ENCODE measurements around the gene MCL1. TPM values are rescaled to one million over a fixed set of nuclear protein-coding genes. Genes with fewer than 3 reads are reported as not detected.

Gene MCL1
- total RNA-seq, 1 donor from 2014 or later: 154 TPM

GRCh38 chr1:150560011-150560438, 19.4 kb downstream of the MCL1 start:
- peak; percentile 74 for DNase-seq
- peak; percentile 89 for TF ChIP-seq CTCF (IDR thresholded peaks at IDR 0.05; ENCODE audit: partially characterized antibody, unreplicated experiment)
- Mint-ChIP-seq H3K27ac (ENCODE audit: unreplicated experiment) (no peak overlapping the region), H3K4me3 (ENCODE audit: unreplicated experiment) (peak overlapping the region; percentile 34), H3K36me3 (ENCODE audit: unreplicated experiment) (no peaks in the 10 kb centered on the region), H3K9me3 (ENCODE audit: unreplicated experiment) (peaks cover 11% of the 10 kb centered on the region), H3K4me1 (ENCODE audit: low read depth, unreplicated experiment) (peaks cover 27% of the 10 kb centered on the region), H3K27me3 (ENCODE audit: unreplicated experiment) (peaks cover 13% of the 10 kb centered on the region)

GRCh38 chr1:150559656-150560010, 19.8 kb downstream of the MCL1 start:
- peaks cover 10% of the 10 kb centered on the region for H3K27me3 Mint-ChIP-seq (ENCODE audit: unreplicated experiment)
- peaks cover 11% of the 10 kb centered on the region for H3K9me3 Mint-ChIP-seq (ENCODE audit: unreplicated experiment)
- no peaks in the 10 kb centered on the region for H3K36me3 Mint-ChIP-seq (ENCODE audit: unreplicated experiment)
- H3K27ac Mint-ChIP-seq (ENCODE audit: unreplicated experiment): no peak overlapping the region
- no peak for DNase-seq
- peaks cover 23% of the 10 kb centered on the region for H3K4me1 Mint-ChIP-seq (ENCODE audit: low read depth, unreplicated experiment)
- no peak overlapping the region for H3K4me3 Mint-ChIP-seq (ENCODE audit: unreplicated experiment)
- no peak for TF ChIP-seq CTCF (IDR thresholded peaks at IDR 0.05; ENCODE audit: partially characterized antibody, unreplicated experiment)

GRCh38 chr1:150558761-150559655, 20.4 kb downstream of the MCL1 start:
- Mint-ChIP-seq H3K4me3 (ENCODE audit: unreplicated experiment) (no peak overlapping the region), H3K36me3 (ENCODE audit: unreplicated experiment) (no peaks in the 10 kb centered on the region), H3K4me1 (ENCODE audit: low read depth, unreplicated experiment) (peaks cover 21% of the 10 kb centered on the region), H3K27me3 (ENCODE audit: unreplicated experiment) (peaks cover 10% of the 10 kb centered on the region), H3K9me3 (ENCODE audit: unreplicated experiment) (peaks cover 11% of the 10 kb centered on the region), H3K27ac (ENCODE audit: unreplicated experiment) (no peak overlapping the region)
- peak; percentile 20 for DNase-seq
- TF ChIP-seq CTCF (IDR thresholded peaks at IDR 0.05; ENCODE audit: partially characterized antibody, unreplicated experiment): no peak

- Mint-ChIP-seq H3K27ac (ENCODE audit: unreplicated experiment) (no peak overlapping the region), H3K36me3 (ENCODE audit: unreplicated experiment) (no peaks in the 10 kb centered on the region), H3K27me3 (ENCODE audit: unreplicated experiment) (peaks cover 8% of the 10 kb centered on the region), H3K9me3 (ENCODE audit: unreplicated experiment) (peaks cover 8% of the 10 kb centered on the region), H3K4me3 (ENCODE audit: unreplicated experiment) (no peak overlapping the region), H3K4me1 (ENCODE audit: low read depth, unreplicated experiment) (peaks cover 14% of the 10 kb centered on the region)
- DNase-seq: no peak
- TF ChIP-seq CTCF (IDR thresholded peaks at IDR 0.05; ENCODE audit: partially characterized antibody, unreplicated experiment): no peak
Observed at GRCh38 chr1:150558303-150558704, 21.1 kb downstream of the MCL1 start.

GRCh38 chr1:150557813-150558212, 21.6 kb downstream of the MCL1 start:
- DNase-seq: no peak
- H3K36me3 Mint-ChIP-seq (ENCODE audit: unreplicated experiment): no peaks in the 10 kb centered on the region
- no peak overlapping the region for H3K27ac Mint-ChIP-seq (ENCODE audit: unreplicated experiment)
- H3K27me3 Mint-ChIP-seq (ENCODE audit: unreplicated experiment): peaks cover 7% of the 10 kb centered on the region
- H3K9me3 Mint-ChIP-seq (ENCODE audit: unreplicated experiment): peaks cover 8% of the 10 kb centered on the region
- no peak for TF ChIP-seq CTCF (IDR thresholded peaks at IDR 0.05; ENCODE audit: partially characterized antibody, unreplicated experiment)
- peaks cover 10% of the 10 kb centered on the region for H3K4me1 Mint-ChIP-seq (ENCODE audit: low read depth, unreplicated experiment)
- H3K4me3 Mint-ChIP-seq (ENCODE audit: unreplicated experiment): no peak overlapping the region
